ENCODE measurements around the gene KIDINS220. TPM values are rescaled to one million over a fixed set of nuclear protein-coding genes. Genes with fewer than 3 reads are reported as not detected.
A peak's percentile ranks its signal among the peaks of the same experiment; 100 is the strongest.

KIDINS220 gene
- total RNA-seq, 1 donor = 89.7 TPM

DNA sequence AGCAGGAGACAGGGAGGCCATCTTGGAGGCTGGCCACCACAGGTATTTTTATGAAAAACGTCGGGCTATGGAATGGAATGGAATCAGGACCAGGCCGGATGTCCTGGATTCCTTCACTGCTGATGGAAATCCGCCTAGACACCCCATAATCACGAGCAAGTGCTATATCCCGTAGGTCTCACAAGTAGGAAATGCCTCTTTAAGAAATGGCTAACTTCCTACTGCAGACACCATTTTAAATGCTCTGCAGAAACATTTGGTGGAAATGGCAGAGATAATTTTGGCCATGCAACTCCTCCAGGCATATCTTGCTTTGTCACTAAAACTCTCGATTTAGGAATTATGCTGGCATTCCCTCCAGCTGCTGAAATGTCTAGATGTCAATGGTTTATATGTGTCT lies 137.6 kb downstream of the KIDINS220 start:
- TF ChIP-seq CTCF (IDR thresholded peaks at IDR 0.05; ENCODE audit: insufficient read depth, low read length) = no peak
- H3K4me3 ChIP-seq (ENCODE audit: low read depth, low read length) = no peak overlapping the region
- no peak for DNase-seq (ENCODE audit: low read depth)

- H3K4me3 ChIP-seq (ENCODE audit: low read depth, low read length) = no peak overlapping the region
- TF ChIP-seq CTCF (IDR thresholded peaks at IDR 0.05; ENCODE audit: insufficient read depth, low read length) = no peak
- no peak for DNase-seq (ENCODE audit: low read depth)
Observed at GRCh38 chr2:8697190-8697589, 140.2 kb downstream of the KIDINS220 start.

DNA sequence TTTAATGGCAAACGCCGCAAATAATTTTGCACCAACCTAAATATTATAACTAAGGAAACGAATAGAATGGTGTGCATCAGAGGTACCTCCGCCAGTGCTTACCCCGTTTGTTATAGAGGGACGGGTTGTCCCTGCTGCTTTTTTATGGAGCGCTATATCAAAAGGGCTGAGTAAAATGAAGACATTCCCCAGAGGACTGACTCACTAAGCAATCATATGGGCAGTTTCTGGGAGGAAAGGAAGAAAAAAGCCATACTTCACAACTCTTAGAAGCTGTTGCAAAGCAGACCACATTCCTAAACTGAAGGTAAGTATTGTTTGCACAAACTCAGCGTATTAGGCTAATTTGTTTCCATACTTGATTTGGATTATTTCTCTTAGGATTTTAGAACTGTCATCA lies 142.7 kb downstream of the KIDINS220 start:
- peak; percentile 56 for DNase-seq (ENCODE audit: low read depth)
- no peak for TF ChIP-seq CTCF (IDR thresholded peaks at IDR 0.05; ENCODE audit: insufficient read depth, low read length)
- no peak overlapping the region for H3K4me3 ChIP-seq (ENCODE audit: low read depth, low read length)

- DNase-seq (ENCODE audit: low read depth) = no peak
- peak; percentile 59 for TF ChIP-seq CTCF (IDR thresholded peaks at IDR 0.05; ENCODE audit: insufficient read depth, low read length)
- H3K4me3 ChIP-seq (ENCODE audit: low read depth, low read length) = peak overlapping the region; percentile 33
Observed at GRCh38 chr2:8693157-8693821, 144.1 kb downstream of the KIDINS220 start.

DNA sequence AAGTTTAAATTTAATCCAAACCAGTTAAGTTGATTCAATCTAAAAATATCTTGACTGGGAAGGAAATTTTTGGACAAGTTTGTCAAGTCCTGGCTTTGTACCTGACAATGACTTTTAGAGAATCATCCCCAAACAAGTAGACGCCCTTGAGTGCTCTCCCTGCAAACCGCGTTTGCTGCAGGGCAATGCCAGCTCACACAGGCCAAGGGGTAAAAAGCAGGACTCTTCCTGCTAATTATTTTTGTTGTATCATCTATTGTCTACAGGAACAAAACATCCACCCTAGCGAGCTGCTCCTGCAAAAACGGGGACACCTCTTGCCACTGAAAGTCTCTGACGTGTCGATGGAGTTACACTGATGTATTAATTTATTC lies 144.6 kb downstream of the KIDINS220 start:
- no peak overlapping the region for H3K4me3 ChIP-seq (ENCODE audit: low read depth, low read length)
- no peak for DNase-seq (ENCODE audit: low read depth)
- TF ChIP-seq CTCF (IDR thresholded peaks at IDR 0.05; ENCODE audit: insufficient read depth, low read length) = no peak

DNA sequence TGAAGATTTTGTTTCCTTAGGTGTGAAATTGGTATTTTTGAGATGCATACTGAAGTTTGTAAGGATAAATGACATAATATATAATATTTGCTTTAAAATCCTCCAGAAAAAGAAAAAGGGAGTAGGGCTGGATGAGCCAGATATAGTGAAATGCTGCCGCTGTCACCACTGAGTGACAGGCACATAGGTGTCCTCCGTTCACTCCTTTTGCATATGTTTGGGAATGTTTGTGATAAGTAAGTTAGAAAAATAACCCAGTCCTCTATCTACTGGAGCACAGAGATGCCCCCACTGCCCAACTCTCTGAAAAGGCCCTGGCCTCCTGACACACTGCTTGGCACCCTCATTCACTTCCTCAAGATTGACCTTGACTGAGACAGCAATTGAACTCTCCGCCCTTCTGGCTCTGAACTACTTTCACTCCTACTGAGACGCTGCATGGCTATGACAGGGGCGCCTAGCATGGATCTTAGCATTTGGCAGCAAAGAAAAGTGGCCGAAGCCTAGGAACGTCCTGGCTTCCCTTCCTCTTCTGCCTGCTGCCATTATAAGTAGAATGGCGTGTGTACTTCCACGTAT lies 145.5 kb downstream of the KIDINS220 start:
- no peak overlapping the region for H3K4me3 ChIP-seq (ENCODE audit: low read depth, low read length)
- TF ChIP-seq CTCF (IDR thresholded peaks at IDR 0.05; ENCODE audit: insufficient read depth, low read length) = no peak
- no peak for DNase-seq (ENCODE audit: low read depth)

Data from fibroblast of the aortic adventitia (primary cell).